Left renal cortex interstitium (tissue), 4 donors: ENCODE results near the gene RGS11. TPM values are rescaled to one million over a fixed set of nuclear protein-coding genes. Genes with fewer than 3 reads are reported as not detected.
"Not testable (repeated sequence)": the region's sequence is repeated elsewhere in the genome, so short reads cannot be mapped to it uniquely, and the experiment has no call there.

Experiments
- DNase-seq, 4 donors: peaks; one replicate each; pipeline ENCODE4 v3.0.0-alpha.2; 2013; ENCODE audit warnings: low read depth in 4 of 4, low spot score in 2 of 4, missing footprints in 1 of 4
- polyA plus RNA-seq, 4 donors: library from polyadenylated mRNA; unstranded; fragments of 120-200 nt; gene quantifications; one replicate each; pipeline ENCODE4 v1.2.1, GENCODE V29; 2013; ENCODE audit not compliant: insufficient read length in 4 of 4

Gene RGS11
- polyA plus RNA-seq, 4 donors: 0.46 to 2.7 (median 1.8) TPM

GRCh38 chr16:280991-281659 lies 5.4 kb upstream of the RGS11 start:
- no peak for DNase-seq

- no peak for DNase-seq
These were observed 4.8 kb upstream of the RGS11 start, which contains the start of gene ARHGDIG for GRCh38 chr16:280552-280951. Gene ARHGDIG (plus strand): TSS chr16:280591. CDS start chr16:280681, 90 bp downstream.

DNA sequence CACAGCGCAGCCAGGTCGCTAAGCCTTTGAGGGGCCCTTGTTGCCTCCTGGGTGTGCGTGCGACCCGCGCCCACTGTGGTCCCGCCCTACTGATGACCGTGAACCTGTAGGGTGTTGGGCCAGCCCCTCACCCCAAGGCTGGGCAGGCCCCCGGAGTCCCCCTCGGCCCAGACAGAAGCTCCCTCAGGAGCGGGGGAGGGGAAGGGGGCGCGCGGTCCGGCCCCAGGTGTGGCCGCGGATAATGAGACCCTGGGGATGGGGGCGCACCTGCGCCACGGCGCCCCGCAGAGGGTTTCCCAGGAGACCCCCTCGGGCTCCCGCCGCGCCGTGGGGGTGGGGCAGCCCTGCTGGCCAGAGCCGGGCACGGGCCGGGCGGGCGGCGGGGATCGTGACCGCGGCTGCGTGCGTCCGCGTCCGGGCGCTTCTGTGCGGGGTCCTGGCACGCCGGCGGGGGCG lies 4.3 kb upstream of the RGS11 start:
- no peak for DNase-seq

- no peak for DNase-seq
These were observed 3.8 kb upstream of the RGS11 start for GRCh38 chr16:279531-279930.

DNA sequence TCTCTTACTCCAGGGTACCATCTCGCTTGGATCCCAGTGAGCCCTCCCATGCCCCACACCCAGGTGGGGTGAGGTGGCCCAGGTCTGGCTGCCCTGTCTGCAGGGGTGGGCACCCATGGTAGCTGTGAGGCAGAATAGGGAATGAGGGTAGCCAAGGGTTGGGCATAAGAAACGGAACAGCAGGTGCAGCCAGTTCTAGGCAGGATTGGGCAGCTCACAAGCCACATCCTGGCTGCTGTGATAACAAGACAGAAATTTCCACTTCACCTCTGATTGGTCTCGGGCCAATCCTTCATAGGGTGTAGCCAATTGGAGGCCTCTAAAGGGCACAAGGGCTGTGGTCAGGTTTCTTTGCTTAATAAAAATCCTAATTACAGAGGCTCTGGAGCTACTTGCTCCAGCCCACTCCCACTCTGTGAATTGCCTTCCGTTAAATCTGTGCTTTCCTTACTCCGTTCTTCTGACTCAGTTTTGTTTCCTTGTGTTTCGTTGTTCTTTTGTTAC lies 3.2 kb upstream of the RGS11 start:
- DNase-seq: no peak

DNA sequence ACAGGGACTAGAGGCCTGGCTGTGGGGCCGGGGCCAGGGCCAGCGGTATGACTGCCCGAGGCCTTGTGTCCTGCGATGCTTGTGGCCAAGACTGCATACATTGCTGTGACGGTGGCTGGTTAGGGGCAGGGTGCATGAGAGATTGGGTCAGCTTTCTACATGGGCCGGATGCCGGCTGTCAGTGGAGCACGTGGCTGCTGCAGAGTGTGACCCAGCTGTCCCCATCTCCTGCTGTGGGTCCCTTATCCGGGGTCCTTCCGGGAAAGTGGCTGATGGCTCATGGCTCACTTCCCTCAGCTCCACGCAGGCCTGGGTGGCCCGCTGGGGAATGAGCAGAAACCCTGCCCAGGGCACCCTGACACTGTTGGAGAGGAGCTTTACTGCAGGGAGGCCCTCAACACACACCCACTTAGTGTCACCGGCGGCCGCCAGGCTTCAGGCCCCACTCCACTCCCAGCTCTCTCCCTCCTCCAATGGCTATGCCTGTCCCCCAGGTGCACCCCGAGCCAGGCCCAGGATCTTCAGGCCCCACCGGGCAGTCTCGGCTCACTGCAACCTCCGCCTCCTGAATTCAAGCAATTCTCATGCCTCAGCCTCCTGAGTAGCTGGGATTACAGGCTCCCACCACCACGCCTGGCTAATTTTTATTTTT lies 808 bp upstream of the RGS11 start:
- no peak for DNase-seq

- DNase-seq: no peak
These were observed 603 bp downstream of the RGS11 start for GRCh38 chr16:275041-275641.

GRCh38 chr16:273547-274421 lies 2.0 kb downstream of the RGS11 start:
- no peak for DNase-seq

- DNase-seq: no peak
These were observed 2.9 kb downstream of the RGS11 start for GRCh38 chr16:272633-273546.

DNA sequence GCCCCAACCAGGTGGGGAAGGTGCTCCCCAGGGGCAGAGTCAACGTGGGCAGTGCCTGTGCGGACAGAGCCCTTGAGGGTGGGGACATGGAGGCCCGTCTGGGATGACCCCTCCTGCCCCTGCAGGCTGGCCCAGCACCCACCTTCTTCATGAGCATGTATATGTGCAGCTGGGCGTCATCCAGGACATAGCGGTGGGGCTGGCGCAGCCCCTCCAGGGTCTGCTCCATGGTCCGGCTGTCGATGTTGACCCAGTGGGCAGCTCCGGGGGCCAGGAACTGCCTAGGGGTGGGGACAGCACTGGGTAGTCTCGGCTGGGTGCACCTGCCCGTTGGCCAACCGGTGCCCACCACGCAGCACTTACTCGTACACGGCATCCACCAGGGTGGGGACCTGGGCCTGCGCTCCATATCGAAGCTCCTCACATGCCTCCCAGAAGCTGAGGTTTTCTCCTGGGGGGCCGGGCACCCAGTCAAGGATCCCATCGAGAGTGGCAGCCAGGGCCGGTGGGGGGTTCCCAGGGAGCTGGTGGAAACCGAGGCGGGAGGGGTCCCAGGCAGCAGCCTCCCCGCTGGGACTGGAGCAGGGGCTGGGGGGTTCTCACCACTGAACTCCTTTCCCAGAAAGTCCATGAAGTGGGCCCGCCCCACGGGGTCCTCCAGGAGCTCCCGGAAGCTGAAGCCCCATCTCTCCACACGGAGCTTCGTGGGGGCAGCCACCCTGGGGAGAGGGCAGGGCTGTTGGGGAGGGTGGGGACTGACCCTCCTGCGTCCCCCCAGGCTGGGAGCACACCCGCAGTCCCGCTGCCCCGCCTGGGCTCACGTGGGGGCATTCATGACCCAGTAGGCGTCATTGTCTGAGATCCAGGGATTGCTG lies 5.1 kb downstream of the RGS11 start:
- DNase-seq: no peak

DNA sequence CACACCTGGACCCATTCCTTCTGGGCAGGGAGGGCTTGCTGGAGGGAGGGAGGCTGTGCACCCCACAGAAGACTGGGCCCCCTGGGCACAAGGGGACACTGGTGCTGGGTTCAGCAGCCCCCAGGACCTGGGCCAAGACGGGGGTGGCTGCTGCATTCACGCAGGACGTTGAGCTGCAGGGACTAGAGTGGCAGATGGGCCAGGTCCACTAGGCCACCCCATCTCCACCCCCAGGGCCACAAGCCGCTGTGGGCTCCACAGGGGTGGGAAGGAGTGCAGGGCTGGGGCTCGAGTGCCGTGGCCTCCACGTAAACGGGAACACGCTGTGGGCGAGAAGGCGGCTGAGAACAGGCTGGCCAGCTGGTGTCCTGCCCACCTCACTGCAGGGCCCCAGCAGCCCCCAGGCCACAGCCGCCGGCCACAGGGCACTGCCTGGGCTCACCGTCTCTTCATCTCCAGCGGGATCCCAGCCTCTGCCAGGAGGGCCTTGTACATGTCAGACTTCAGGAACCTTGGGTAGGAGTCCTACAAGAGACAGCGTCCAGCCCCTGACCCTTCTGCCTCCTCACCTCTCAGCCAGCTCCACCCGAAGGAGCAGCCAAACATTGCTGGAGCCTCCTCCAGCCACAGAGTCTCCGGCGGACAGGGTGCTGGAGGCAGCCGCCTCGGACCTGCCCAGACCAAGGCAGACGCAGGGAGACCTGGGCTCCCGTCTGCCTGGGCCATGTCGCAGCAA lies 6.5 kb downstream of the RGS11 start:
- no peak for DNase-seq

GRCh38 chr16:268141-269053 lies 7.3 kb downstream of the RGS11 start:
- no peak for DNase-seq

DNA sequence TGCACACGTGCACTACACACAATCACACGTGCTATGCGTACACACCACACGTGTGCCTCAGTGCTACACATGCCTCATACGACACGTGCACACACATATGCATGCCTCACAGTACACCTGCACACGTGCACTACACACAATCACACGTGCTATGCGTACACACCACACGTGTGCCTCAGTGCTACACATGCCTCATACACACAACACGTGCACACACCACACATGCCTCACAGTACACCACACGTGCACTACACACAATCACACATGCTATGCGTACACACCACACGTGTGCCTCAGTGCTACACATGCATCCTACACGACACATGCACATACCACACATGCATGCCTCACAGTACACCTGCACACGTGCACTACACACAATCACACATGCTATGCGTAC lies 8.2 kb downstream of the RGS11 start:
- DNase-seq: not testable (repeated sequence)

DNA sequence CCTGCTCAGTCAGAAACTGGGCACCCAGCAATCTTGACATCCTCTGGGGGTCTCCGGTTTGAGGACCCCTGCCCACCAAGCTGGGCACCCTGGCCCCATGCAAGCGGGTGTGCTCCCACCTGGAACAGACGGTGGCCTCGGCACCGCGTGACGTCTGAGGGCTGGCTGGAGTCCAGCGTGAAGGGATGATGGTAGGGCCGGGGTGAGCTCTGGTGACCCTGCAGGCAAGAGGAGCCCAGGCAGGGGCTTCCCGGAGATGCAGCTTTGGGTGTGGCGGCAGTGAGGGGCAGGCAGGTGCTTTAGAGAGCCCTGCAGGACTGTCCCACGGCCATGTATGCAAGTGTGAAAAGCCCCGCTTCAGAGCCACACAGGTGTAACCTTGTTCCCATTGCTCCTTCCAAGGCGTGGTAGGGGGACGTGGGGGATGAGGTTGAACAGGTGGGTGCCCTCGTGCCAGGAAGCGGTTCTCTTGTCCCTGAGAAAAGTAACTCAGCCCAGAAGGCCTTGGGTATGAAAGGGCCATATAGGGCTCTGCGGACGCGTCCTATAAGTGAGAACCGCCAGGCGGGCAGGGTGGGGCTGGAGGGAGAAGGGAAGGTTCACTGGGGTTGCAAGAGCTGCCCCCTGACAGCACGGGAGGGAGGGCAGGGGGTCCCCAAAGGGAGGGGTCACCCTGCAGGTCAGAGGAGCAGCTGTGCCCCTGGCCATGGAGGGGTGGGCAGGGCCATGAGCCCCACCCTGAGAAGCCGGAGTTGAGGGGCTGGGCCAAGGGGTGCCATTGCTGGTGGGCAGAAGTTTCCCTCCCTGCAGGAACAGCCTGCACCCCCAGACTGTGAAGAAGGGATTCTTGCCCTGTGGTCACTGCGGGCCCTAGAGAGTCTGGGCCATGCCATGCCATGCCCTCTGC lies 9.2 kb downstream of the RGS11 start:
- no peak for DNase-seq

- no peak for DNase-seq
These were observed 10.0 kb downstream of the RGS11 start for GRCh38 chr16:265711-266110.

DNA sequence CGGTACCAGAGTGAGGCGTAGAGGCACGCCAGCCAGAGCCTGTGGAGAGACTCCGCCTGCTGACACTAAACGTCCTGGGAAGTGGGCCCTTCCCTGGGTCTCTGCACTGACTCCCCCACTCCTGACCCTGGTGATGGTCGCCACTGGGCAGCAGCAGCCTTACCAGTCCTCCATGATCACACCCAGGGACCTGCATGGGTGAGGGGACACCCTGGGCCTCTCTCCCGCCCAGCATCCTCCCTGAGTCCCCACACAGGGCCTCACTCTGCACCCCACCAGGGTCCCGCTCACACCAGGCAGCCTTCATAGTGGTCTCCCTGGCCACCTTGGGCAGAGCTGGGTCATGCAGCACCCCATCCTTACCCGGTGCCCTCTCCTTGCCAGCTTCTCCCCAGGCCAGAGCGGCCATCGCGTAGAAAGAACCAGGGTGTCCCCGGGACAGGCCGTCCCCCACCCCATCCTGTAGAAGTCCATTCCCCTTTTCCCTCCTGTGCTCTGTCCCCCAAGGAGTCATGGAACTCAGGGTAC lies 10.7 kb downstream of the RGS11 start:
- DNase-seq: no peak
